Measurements from ENCODE around the gene FAM131A. TPM values are rescaled to one million over a fixed set of nuclear protein-coding genes. Genes with fewer than 3 reads are reported as not detected.

Gene FAM131A, protein sequence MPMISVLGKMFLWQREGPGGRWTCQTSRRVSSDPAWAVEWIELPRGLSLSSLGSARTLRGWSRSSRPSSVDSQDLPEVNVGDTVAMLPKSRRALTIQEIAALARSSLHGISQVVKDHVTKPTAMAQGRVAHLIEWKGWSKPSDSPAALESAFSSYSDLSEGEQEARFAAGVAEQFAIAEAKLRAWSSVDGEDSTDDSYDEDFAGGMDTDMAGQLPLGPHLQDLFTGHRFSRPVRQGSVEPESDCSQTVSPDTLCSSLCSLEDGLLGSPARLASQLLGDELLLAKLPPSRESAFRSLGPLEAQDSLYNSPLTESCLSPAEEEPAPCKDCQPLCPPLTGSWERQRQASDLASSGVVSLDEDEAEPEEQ
- total RNA-seq (12.6 and 17.7 TPM in 2 replicates), polyA plus RNA-seq (10.2 and 12.2 TPM in 2 replicates)

DNA sequence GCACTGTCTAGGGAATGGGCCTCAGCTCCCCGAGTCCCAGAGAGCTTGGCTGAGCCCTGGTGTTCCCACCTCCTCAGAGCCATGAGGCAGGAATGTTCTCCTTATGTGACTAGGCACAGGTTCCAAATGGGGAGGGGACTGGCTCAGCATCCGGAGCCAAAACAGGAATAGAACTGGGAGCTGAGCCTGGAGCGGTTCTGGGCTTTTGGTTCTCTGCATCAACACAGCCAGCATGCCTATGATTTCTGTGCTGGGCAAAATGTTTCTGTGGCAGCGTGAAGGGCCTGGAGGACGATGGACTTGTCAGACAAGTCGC is at the start of gene FAM131A:
Gene FAM131A, plus strand, starts transcription at position 202 of the 316 bp plus-strand sequence. Its CDS starts 31 bp downstream, at position 233.
- Histone ChIP-seq H3K36me3 (replicated peaks; ENCODE audit: insufficient read depth, low read depth) (no peaks in the 10 kb centered on the region), H3K4me3 (peak within 1 kb of the TSS; percentile 82), H3K4me1 (ENCODE audit: insufficient read depth) (peaks cover 16% of the 10 kb centered on the region), H3K9me2 (replicated peaks; ENCODE audit: insufficient read depth) (no peaks in the 10 kb centered on the region), H3K4me2 (peak within 1 kb of the TSS; percentile 75), H3K79me2 (peaks cover 37% of the 10 kb centered on the region), H3K9me3 (ENCODE audit: low read depth) (no peaks in the 10 kb centered on the region), H3K27ac (peak within 1 kb of the TSS; percentile 100), H4K20me1 (ENCODE audit: insufficient read depth, poor library complexity, severe bottlenecking) (peaks cover 20% of the 10 kb centered on the region), H2AFZ (no peak within 1 kb of the TSS), H3K27me3 (no peaks in the 10 kb centered on the region)
- DNase-seq (ENCODE audit: low spot score) = no peak
- 92% methylated on average over 6 of the region's 6 CpGs for WGBS (ENCODE audit: low lambda C conversion rate, missing lambda C conversion rate)
- TF ChIP-seq EZH2 (IDR thresholded peaks at IDR 0.05; ENCODE audit: borderline replicate concordance) = no peak
- TF ChIP-seq, protein P1, sequence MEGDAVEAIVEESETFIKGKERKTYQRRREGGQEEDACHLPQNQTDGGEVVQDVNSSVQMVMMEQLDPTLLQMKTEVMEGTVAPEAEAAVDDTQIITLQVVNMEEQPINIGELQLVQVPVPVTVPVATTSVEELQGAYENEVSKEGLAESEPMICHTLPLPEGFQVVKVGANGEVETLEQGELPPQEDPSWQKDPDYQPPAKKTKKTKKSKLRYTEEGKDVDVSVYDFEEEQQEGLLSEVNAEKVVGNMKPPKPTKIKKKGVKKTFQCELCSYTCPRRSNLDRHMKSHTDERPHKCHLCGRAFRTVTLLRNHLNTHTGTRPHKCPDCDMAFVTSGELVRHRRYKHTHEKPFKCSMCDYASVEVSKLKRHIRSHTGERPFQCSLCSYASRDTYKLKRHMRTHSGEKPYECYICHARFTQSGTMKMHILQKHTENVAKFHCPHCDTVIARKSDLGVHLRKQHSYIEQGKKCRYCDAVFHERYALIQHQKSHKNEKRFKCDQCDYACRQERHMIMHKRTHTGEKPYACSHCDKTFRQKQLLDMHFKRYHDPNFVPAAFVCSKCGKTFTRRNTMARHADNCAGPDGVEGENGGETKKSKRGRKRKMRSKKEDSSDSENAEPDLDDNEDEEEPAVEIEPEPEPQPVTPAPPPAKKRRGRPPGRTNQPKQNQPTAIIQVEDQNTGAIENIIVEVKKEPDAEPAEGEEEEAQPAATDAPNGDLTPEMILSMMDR (IDR thresholded peaks at IDR 0.05; ENCODE audit: poor library complexity) = no peak
- no peak for TF ChIP-seq EZH2phosphoT487 (IDR thresholded peaks at IDR 0.05; ENCODE audit: low read depth, severe bottlenecking, unreplicated experiment)

DNA sequence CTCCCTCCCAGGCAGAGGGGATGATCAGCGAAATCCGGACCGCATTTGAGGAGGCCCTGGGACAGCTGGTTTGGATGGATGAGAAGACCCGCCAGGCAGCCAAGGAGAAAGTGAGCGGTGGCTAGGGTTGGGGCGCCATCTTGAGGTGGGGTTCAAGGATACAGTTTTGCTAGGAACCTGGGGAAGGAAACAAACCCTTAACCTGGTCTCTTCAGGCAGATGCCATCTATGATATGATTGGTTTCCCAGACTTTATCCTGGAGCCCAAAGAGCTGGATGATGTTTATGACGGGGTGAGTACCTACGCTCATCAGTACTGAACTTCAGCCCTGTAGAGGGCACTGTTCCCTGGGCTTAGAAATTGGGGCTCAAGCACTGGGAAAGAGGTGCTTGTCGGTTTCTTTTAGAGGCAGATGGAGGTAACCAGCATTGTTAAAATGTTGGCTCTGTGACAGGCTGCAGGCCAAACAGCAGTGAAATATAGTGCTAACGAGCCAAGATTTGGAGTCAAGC is 47.9 kb upstream of the FAM131A start:
- Histone ChIP-seq H3K9me2 (replicated peaks; ENCODE audit: insufficient read depth) (no peaks in the 10 kb centered on the region), H3K4me1 (ENCODE audit: insufficient read depth) (no peaks in the 10 kb centered on the region)
- 21% methylated on average over 10 of the region's 10 CpGs for WGBS (ENCODE audit: low lambda C conversion rate, missing lambda C conversion rate)

DNA sequence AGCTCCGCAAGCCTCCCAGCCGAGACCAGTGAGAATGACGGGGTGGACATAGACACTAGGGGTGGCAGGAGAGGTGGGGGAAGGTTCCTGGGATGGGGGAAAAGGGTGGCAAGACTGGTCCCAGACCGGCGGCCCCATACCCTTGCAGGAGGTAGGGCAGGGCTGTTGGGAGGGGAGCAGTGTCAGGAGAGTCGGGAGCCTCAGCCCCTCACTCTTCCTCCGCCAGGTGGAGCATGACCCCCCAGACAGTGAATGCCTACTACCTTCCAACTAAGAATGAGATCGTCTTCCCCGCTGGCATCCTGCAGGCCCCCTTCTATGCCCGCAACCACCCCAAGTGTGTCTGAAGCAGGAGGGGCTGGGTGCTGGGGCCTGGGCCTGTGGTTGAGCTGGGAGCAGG is 47.1 kb upstream of the FAM131A start:
- Histone ChIP-seq H3K9me3 (ENCODE audit: low read depth) (no peaks in the 10 kb centered on the region), H3K27ac (no peak overlapping the region), H3K4me3 (no peak overlapping the region), H3K27me3 (peaks cover 5% of the 10 kb centered on the region), H3K4me1 (ENCODE audit: insufficient read depth) (no peaks in the 10 kb centered on the region), H4K20me1 (ENCODE audit: insufficient read depth, poor library complexity, severe bottlenecking) (no peaks in the 10 kb centered on the region), H3K36me3 (replicated peaks; ENCODE audit: insufficient read depth, low read depth) (no peaks in the 10 kb centered on the region), H3K9me2 (replicated peaks; ENCODE audit: insufficient read depth) (no peaks in the 10 kb centered on the region), H3K4me2 (no peak overlapping the region), H2AFZ (no peak overlapping the region), H3K79me2 (no peaks in the 10 kb centered on the region)
- WGBS (ENCODE audit: low lambda C conversion rate, missing lambda C conversion rate) = 88% methylated on average over 10 of the region's 10 CpGs
- no peak for TF ChIP-seq EZH2phosphoT487 (IDR thresholded peaks at IDR 0.05; ENCODE audit: low read depth, severe bottlenecking, unreplicated experiment)
- TF ChIP-seq, protein P1 (IDR thresholded peaks at IDR 0.05; ENCODE audit: poor library complexity) = no peak
- TF ChIP-seq EZH2 (IDR thresholded peaks at IDR 0.05; ENCODE audit: borderline replicate concordance) = no peak
- no peak for DNase-seq (ENCODE audit: low spot score)

More for the DNA sequence above, 47.9 kb upstream of the FAM131A start:
- TF ChIP-seq, protein P1 (IDR thresholded peaks at IDR 0.05; ENCODE audit: poor library complexity) = peak; percentile 51
- no peak for TF ChIP-seq EZH2 (IDR thresholded peaks at IDR 0.05; ENCODE audit: borderline replicate concordance)
- H4K20me1 ChIP-seq (ENCODE audit: insufficient read depth, poor library complexity, severe bottlenecking) = no peaks in the 10 kb centered on the region
- H3K79me2 ChIP-seq = no peaks in the 10 kb centered on the region
- no peak overlapping the region for H3K27ac ChIP-seq
- peak; percentile 48 for DNase-seq (ENCODE audit: low spot score)
- H3K36me3 ChIP-seq (replicated peaks; ENCODE audit: insufficient read depth, low read depth) = no peaks in the 10 kb centered on the region
- no peak overlapping the region for H2AFZ ChIP-seq
- H3K9me3 ChIP-seq (ENCODE audit: low read depth) = no peaks in the 10 kb centered on the region
- no peak overlapping the region for H3K4me2 ChIP-seq
- H3K27me3 ChIP-seq = peaks cover 5% of the 10 kb centered on the region
- H3K4me3 ChIP-seq = no peak overlapping the region

Measured in hepatocyte (in vitro differentiated cells).